Thymus (tissue), 11 donors: ENCODE measurements around the gene TRIO. TPM values are rescaled to one million over a fixed set of nuclear protein-coding genes. Genes with fewer than 3 reads are reported as not detected.
A peak's percentile ranks its signal among the peaks of the same experiment; 100 is the strongest.

ENCODE experiments used
- DNase-seq, 9 donors: peaks; one replicate each; pipeline ENCODE4 v3.0.0-alpha.2; 2013; ENCODE audit warnings: low spot score in 9 of 9, low read depth in 6 of 9, missing footprints in 1 of 9
- H3K27ac ChIP-seq, 2 donors: one replicate each; pipeline ENCODE4 v1.5.1; 2013; ENCODE audit warnings: control low read depth in 1 of 2, low read depth in 1 of 2, low read length in 1 of 2, mild to moderate bottlenecking in 1 of 2, moderate library complexity in 1 of 2
- H3K27me3 ChIP-seq, 2 donors: one replicate each; pipeline ENCODE4 v1.5.1; 2013; ENCODE audit warnings: low read length in 1 of 2; ENCODE audit not compliant: control insufficient read depth in 2 of 2, insufficient read depth in 1 of 2
- H3K36me3 ChIP-seq, 2 donors: one replicate each; pipeline ENCODE4 v1.5.1; 2013; ENCODE audit warnings: low read length in 1 of 2, mild to moderate bottlenecking in 1 of 2, moderate library complexity in 1 of 2; ENCODE audit not compliant: control insufficient read depth in 2 of 2, insufficient read depth in 2 of 2
- H3K4me1 ChIP-seq, 2 donors: one replicate each; pipeline ENCODE4 v1.5.1; 2013; ENCODE audit warnings: low read length in 2 of 2; ENCODE audit not compliant: control insufficient read depth in 2 of 2, insufficient read depth in 2 of 2
- H3K4me3 ChIP-seq, 2 donors: one replicate each; pipeline ENCODE4 v1.5.1; 2013; ENCODE audit warnings: low read length in 2 of 2, control low read depth in 1 of 2, mild to moderate bottlenecking in 1 of 2
- H3K9me3 ChIP-seq, 2 donors: one replicate each; pipeline ENCODE4 v1.5.1; 2013; ENCODE audit warnings: low read length in 1 of 2, mild to moderate bottlenecking in 1 of 2; ENCODE audit not compliant: control insufficient read depth in 2 of 2, insufficient read depth in 1 of 2
- WGBS: extraction: QIAGEN DNeasy Blood & Tissue Kit; methylation state at CpG from one replicate; pipeline ENCODE4 v1.1.7; 2013; 5-methylcytosine and 5-hydroxymethylcytosine counted together
- polyA plus RNA-seq: library from polyadenylated mRNA; stranded (reverse); fragments of 200-250 nt; gene quantifications from one replicate; pipeline ENCODE4 v1.2.3, GENCODE V29; 2013
- total RNA-seq: library from RNA; stranded (reverse); fragments of 120-200 nt; gene quantifications from one replicate; pipeline ENCODE4 v1.2.4, GENCODE V29; 2013
- donor health status: healthy.

Gene TRIO
- total and polyA plus RNA-seq, 2 donors = 26.9 to 52.1 TPM

DNA sequence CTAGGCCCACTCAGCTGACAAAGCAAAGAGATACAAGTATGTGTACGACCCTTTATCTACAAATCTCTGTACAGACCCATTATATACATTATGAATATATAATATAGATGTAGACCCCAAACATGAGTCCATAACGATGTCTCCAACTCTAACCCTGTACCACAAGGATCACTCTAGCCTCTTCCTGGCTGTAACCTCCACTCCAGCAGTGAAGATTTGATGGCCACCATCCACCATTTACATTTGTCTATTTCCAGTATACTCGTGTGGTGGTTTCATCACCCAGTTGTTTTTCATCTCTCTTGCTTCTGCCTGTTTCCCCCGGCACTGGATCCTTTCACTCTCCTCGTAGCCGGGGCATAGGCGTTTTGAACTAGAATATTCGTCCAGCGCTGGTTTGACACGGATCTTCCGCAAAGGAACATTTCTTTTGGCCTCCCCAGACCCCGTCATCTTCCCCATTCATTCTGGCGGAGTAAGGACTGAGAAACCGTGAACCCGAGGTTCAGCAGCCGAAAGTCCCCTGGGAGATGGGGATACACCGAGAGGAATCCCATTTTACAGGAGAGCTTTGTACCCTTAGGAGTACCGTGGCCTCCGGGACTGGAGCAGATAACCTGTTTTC, 828 bp upstream of the TRIO start:
- Histone ChIP-seq H3K36me3 (no peaks in the 10 kb centered on the region), H3K4me3 (peak overlapping the region; percentile 53 to 91), H3K4me1 (peaks cover 11 to 31% of the 10 kb centered on the region in 2 donors), H3K27ac (peak overlapping the region in 1 of 2 donors; percentile 84), H3K27me3 (peaks cover 10 to 16% of the 10 kb centered on the region in 2 donors), H3K9me3 (no peaks in the 10 kb centered on the region)
- WGBS = 13% methylated on average over 19 of the region's 19 CpGs
- peak in 1 of 9 donors; percentile 31 for DNase-seq

DNA sequence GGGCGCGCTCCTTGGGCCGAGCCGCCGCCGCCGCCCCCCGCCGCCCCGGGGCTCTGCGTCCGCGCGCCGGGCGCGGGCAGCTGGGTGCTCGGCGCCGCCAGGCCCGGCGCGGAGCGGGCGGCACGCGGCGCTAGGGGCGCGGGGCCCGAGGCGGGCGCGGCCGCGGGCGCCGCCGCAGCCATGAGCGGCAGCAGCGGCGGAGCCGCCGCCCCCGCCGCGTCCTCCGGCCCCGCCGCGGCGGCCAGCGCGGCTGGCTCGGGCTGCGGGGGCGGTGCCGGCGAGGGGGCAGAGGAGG, 351 bp downstream of the TRIO start:
- H3K36me3 ChIP-seq = no peaks in the 10 kb centered on the region
- peaks cover 10 to 16% of the 10 kb centered on the region in 2 donors for H3K27me3 ChIP-seq
- peak overlapping the region in 1 of 2 donors; percentile 91 for H3K4me3 ChIP-seq
- H3K27ac ChIP-seq = peak overlapping the region in 1 of 2 donors; percentile 84
- DNase-seq = no peak
- peaks cover 11 to 31% of the 10 kb centered on the region in 2 donors for H3K4me1 ChIP-seq
- under 1% methylated on average over 59 of the region's 59 CpGs for WGBS
- no peaks in the 10 kb centered on the region for H3K9me3 ChIP-seq

DNA sequence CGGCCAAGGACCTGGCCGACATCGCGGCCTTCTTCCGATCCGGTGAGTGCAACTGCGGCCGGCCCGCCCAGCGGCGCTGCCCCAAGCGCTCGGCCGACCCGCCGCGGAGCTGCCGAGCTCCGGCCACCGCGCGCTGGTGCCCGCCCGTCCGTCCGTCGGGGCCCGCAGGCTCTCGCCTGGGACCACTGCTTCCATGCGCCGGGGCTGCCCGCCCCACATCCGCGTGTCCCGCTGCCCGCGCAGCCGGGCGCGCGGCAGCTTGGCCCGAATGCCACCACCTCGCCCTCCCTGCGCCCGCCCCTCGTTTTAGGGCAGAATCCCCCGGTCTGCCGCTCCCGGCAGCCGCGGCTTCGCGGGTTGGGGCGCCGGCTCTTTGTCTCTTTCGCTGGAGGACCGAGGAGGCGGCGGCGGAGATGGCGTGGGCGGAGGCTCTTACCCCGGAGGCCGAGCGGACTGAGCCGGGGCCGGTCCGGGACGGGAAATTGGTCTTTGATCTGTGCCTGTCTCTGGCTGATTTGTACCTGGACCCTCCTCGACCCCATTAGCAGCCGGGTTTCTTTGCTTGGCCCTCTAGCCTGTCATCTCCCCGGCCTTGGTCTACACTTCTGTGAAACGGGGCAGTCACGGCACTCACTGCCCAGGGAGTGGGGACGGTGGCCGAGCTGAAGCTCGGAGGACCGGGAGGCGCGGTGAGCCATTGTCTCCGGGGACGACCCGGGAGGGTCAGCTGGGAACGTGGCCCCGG, 871 bp downstream of the TRIO start:
- Histone ChIP-seq H3K27me3 (peaks cover 10 to 16% of the 10 kb centered on the region in 2 donors), H3K27ac (peak overlapping the region; percentile 30 to 81), H3K4me3 (peak overlapping the region; percentile 84 to 91), H3K4me1 (peaks cover 11 to 34% of the 10 kb centered on the region in 2 donors), H3K36me3 (no peaks in the 10 kb centered on the region), H3K9me3 (no peaks in the 10 kb centered on the region)
- under 1% methylated on average over 85 of the region's 85 CpGs for WGBS
- DNase-seq = peak in 4 of 9 donors; percentile 30 to 64 (median 45)

DNA sequence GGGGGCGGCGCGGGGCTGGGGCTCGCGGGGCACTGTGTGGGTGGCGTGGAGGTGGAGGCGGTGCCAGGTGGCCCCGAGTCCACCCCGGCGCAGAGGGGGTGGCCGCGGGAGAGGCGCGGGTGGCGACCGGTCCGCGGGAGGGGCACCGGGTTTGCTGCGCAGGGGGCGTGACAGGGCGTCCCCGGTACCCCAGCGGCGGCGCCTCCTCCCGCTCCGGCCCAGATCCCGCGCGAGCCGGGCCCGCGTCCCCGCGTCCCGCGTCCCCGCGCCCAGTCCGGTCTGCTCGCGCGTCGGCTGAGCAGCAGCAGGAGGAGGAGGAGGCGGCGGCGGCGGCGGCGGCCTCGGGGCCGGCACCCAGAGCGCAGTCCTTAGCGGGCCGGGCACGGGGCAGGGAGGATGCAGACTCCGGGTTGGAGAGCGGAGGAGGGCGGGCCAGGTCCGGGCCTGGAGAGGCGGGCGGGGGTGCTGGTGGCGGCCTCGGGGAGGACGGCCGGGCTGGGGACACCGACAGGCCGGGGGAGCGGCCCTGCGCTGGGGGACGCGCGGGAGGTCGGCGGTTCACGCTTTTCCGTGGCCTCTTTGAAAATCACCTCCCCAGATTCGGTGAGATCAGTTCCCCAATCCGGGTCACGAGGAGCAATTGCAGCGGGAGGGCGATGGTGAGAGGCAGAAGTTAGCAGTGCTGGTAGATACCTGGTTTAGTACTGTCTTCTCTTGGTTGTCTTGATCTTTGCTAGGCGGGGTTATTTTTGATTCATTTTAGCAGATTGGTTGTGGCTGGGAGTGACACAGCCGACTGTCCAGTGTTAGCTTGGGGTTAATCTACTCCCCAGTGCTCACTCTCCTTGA, 1.7 kb downstream of the TRIO start:
- Histone ChIP-seq H3K36me3 (no peaks in the 10 kb centered on the region), H3K27me3 (peaks cover 10 to 16% of the 10 kb centered on the region in 2 donors), H3K4me1 (peaks cover 11 to 42% of the 10 kb centered on the region in 2 donors), H3K9me3 (no peaks in the 10 kb centered on the region), H3K4me3 (peak overlapping the region; percentile 84 to 91), H3K27ac (peak overlapping the region; percentile 32 to 81)
- WGBS = under 1% methylated on average over 85 of the region's 85 CpGs
- DNase-seq = peak in 5 of 9 donors; percentile 43 to 81 (median 61)

DNA sequence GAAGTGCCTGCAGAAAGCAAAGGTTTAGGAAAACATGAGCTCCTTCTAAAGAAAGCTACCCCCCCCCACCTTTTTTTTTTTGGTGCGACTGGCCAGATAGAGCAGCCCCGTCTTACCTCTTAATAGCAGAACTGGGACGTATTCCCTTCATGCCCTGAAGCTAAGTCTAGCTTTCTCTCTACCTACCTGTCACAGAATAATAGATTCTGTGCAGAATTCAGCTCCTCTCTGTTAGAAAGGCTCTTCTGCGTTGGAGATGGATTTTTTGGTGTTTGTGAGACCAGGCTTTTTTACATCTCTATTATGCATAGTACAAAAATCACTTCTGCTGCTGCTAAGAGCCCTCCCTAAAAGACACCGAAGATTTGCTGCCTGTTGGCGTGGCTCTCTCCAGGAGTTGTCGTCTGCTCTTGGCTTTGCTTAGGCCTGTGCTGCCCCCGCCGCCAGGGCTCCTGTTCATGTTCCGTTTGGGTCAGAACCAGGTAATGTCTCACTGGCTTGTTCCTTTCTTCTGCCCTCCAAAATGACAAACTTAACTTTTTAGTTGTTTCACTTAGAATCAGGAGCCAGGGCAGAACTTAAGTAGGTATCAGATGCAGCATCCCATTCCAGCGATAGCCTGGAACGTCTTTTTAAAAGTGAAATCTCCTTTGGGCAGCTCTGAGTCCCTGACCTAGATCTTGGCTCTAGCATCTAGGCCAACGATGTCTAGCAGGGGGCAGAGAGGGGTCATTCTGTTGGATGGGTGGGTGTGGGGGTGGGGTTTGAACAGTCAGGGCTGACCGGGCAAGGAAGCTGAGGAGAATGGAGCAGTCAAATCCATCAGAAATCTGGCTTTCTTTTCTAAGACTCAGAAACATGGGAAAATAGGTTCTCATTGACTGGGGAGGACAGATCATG, 2.5 kb downstream of the TRIO start:
- Histone ChIP-seq H3K4me1 (peaks cover 11 to 43% of the 10 kb centered on the region in 2 donors), H3K9me3 (no peaks in the 10 kb centered on the region), H3K36me3 (no peaks in the 10 kb centered on the region), H3K4me3 (peak overlapping the region; percentile 84 to 91), H3K27me3 (peaks cover 10 to 16% of the 10 kb centered on the region in 2 donors), H3K27ac (peak overlapping the region in 1 of 2 donors; percentile 5)
- no peak for DNase-seq
- whole genome bisulfite sequencing = 77% methylated on average over 14 of the region's 14 CpGs

DNA sequence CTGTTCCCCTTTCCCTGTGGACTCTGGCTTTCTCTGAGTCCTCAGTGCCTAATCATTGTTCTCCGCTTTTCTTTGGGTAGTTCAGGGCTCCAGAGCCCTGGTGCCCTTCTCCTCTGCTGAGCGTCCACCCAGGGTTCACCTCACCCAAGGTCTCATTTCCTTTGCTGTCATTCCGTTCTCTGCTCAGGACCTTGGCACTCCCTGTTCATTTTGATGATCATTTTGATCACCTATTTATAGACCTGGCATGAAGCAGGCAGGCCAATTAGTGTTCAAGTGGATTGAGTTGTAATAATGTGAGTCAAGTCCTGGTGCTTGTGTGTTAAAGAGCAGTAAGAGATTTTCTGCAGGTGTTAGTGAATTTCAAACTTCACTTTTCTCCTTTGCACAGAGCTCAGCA, 3.6 kb downstream of the TRIO start:
- peaks cover 11 to 43% of the 10 kb centered on the region in 2 donors for H3K4me1 ChIP-seq
- peaks cover 10 to 16% of the 10 kb centered on the region in 2 donors for H3K27me3 ChIP-seq
- no peak overlapping the region for H3K4me3 ChIP-seq
- no peak overlapping the region for H3K27ac ChIP-seq
- no peak for DNase-seq
- WGBS = 92% methylated on average over 3 of the region's 3 CpGs
- H3K36me3 ChIP-seq = no peaks in the 10 kb centered on the region
- H3K9me3 ChIP-seq = no peaks in the 10 kb centered on the region

DNA sequence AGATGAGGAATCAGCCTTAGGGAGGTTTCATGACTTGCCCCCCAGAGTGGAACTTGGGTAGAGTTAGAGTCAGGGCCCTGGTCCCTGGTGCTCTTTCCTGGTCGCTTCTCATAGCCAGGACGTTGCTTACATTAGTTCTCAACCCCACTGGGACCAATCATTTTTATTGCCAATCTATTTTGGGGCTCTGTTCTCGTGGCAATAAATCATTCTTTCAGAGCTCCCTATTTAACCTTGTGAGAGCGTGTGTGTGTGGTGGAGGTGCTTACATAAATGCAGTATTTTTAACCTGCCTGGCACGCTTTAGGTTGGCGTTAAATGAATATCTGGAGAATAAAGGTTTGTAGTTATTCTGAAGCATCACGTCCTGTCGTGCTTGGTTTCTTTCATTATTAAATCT, 4.1 kb downstream of the TRIO start:
- Histone ChIP-seq H3K4me3 (no peak overlapping the region), H3K36me3 (no peaks in the 10 kb centered on the region), H3K27ac (no peak overlapping the region), H3K27me3 (peaks cover 10 to 13% of the 10 kb centered on the region in 2 donors), H3K9me3 (no peaks in the 10 kb centered on the region), H3K4me1 (peaks cover 9 to 39% of the 10 kb centered on the region in 2 donors)
- DNase-seq = no peak
- 84% methylated on average over 8 of the region's 8 CpGs for WGBS

DNA sequence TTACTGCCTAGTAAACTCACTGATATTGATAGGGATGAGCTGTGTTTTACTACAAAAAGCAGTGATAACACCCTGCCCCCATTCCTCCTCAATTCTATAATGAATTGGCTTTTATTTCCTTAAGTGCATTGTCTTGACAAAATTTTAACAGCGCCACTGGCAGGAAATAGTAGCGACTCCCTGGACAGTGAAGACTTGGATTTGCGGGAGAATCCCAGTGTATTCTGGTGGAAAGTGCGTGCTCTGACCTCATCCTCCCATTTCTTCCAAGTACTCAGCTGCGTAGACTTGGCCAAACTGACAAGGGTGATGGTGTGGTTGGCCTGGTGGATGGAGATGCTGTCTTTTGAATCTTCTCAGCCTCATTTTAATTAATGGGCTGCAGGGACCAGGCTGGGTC, 5.3 kb downstream of the TRIO start:
- Histone ChIP-seq H3K27ac (no peak overlapping the region), H3K36me3 (no peaks in the 10 kb centered on the region)
- WGBS = 96% methylated on average over 5 of the region's 5 CpGs

More for the DNA sequence above, 5.3 kb downstream of the TRIO start:
- no peak overlapping the region for H3K4me3 ChIP-seq
- H3K9me3 ChIP-seq = no peaks in the 10 kb centered on the region
- DNase-seq = no peak
- H3K4me1 ChIP-seq = peaks cover 8 to 39% of the 10 kb centered on the region in 2 donors
- H3K27me3 ChIP-seq = peaks cover 10 to 13% of the 10 kb centered on the region in 2 donors
